Stimulated activated CD4-positive, alpha-beta T cell treated with anti-CD3 and anti-CD28 coated beads, Interleukin-15, amount 100 ng/mL, for 48 hours (primary cell): Measurements from ENCODE around the gene GORASP1.
"Not testable (repeated sequence)": the region's sequence is repeated elsewhere in the genome, so short reads cannot be mapped to it uniquely, and the experiment has no call there.

Experiments
- DNase-seq, 2 donors: peaks; one replicate each; pipeline ENCODE4 v3.0.0-alpha.2; 2020; ENCODE audit warnings: low read depth in 2 of 2

The GORASP1 gene

DNA sequence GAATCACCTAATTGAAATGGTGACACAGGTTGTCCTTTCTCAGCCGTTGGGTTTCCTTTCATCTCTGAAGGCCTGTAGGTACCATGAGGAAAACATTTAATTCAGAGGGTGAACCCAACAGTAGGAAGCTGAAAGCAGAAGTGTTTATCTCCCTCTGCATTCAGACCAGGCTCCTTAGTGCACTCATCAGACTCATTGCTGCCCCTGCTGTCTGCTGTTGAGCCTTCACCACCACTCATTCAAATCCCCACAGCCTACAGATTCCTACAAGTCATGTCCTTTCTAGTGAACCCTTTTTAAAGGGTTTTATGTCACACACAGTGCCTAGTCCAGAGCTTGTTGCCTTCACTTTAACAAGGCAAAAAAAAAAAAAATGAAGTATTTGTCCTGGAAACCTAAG lies 42.2 kb downstream of the GORASP1 start:
- DNase-seq = peak in 1 of 2 donors; percentile 10

DNA sequence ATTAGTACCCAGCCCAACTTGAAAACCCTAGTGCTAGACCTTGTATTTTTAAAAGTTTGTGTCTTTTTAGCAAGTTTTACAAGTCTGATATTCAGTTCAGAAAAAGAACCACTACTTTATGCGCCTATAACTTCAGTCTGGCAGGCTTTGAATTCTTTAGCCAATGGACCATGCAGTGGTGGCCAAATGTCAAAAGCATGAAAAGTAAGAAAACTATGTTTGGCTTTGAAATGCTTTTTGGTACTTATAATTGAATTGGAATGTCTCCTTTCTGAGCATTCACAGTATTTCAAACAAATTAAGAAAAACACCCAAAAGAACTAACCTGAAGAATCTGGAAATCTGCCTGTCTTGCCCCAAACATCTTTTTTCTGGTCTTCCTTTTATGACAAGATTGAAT lies 42.8 kb downstream of the GORASP1 start:
- no peak for DNase-seq

DNA sequence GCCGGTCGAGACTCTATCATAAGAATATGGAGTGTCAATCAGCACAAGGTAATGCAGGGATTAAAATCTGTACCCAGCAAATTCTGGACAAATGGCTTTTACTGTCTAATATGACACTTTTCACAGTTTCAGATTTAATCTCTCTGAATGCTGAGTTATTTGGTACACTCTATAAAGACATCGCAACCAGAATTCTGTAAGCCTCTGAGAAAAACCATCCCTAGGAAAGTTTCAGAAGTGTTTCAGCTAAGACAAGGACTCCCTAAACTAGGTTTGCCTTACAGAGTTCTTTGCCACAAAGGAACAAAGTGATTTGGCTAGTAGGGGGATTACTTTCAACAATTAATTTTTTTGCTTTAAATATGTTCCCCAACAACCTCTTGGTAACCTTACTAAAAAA lies 44.3 kb downstream of the GORASP1 start:
- no peak for DNase-seq

DNA sequence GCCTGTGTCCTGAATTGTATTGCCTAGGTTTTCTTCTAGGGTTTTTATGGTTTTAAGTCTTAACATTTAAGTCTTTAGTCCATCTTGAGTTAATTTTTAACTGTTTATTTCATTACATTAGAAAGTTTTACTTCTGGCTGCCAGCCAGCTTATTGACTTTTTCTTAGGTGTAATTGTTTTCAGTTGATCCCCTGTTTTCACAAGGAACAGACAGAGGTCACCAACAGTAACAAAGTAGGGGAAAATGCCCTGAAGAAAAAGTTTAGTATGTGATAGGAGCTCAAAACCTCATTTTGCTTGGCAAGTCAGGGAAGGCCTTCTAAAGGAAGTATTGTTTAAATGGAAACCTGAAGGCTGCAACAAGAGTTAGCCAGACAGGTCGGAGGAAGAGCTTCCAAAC lies 45.2 kb downstream of the GORASP1 start:
- no peak for DNase-seq

DNA sequence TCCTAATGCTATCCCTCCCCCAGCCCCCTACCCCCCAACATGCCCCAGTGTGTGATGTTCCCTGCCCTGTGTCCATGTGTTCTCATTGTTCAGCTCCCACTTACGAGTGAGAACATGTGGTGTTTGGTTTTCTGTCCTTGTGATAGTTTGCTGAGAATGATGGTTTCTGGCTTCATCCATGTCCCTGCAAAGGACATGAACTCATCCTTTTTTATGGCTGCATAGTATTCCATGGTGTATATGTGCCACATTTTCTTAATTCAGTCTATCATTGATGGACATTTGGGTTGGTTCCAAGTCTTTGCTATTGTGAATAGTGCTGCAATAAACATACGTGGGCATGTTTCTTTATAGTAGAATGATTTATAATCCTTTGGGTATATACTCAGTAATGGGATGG lies 46.2 kb downstream of the GORASP1 start:
- DNase-seq = not testable (repeated sequence)

DNA sequence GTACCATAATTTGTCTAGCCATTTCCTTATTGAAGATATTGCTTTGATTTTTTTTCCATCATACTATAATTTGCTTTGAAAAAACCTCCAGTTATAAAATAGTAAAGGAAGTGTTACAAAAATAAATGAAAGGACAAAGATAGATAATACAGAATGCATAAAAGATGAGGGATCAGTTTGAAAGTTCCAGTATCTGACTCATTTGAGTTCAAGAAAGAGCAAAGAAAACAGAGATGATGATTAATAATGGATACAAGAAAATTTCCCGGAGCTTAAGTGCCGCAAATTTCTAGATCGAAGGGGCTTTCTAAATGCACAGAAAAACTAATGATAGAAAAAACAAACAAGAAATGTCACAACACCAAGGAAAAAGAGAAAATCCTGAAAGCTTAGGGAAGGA lies 51.3 kb downstream of the GORASP1 start:
- no peak for DNase-seq

DNA sequence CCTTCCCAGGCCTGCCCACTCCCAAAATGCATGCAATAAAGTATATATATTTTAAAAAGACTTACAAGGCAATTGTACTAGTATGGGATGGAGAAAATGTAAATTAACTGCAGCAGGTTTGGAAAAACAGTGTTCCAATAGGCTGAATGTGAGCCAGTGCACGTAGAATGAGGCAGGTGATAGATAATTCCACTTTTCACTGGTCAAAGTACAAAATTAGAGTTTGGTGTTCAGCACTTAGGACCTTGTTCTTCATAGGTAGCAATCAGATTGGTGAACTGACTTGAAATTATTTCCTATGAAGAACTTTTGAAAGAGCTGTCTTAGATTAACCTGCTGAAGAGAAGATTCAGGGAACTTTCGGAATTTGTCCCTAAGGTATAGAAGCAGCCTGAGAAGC lies 53.7 kb downstream of the GORASP1 start:
- DNase-seq = no peak

DNA sequence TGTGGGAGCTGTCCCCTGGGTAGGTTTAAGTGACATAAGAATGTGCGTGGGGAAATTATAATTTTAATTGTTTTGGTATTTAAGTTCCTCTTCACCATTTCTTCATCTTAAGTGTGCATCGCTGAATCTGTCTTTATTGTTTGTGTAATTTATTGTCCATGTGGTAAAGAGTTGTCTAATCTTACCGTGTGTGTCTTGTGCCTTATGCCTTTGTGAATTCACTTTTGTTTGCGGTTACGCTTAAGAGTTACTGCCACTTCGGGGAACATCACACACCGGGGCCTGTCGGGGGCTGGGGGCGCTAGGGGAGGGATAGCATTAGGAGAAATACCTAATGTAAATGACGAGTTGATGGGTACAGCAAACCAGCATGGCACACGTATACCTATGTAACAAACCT lies 54.8 kb downstream of the GORASP1 start:
- DNase-seq = no peak

DNA sequence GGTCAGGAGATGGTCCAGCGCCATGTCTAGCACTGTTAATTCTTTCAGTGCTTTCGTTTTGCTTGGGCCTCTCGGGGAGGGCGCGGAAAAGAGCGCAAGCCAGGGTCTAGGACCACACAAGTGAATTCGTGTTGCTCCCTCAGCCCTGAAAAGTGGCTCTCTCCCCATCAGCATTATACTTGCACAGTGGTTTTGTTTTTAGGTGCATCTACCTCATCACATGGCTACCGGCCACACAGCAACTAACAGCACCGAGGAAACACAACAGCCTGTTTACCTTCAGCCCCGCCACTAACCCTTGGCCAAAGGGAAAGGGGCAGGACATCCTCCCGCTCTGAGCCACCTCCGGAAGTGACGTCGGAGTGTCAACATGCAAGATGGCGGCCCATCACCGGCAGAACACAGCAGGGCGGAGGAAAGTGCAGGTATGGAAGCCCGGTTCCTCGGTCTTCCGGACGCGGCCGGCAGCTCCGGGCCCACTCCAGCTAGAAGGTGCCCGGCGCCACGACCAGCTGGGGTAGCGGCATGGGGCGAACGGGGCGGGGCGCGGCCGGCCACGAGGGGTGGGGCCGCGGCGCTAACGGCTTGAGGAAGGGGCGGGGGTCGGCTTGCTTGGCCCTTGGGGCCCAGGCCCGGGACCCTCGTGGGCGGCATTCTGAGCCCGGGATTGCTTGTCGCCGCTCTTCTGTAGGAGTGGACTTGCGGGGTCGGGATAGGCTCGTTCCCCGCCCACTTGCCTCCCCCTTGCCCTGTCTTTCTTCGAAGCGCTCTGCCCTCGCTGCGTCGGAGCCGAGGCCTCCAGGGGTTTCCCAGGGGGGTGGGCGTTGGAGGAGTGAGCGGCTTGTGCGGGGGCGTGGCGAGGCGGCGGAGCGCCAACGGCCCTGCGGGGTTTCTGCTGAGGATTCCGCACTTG lies 55.5 kb downstream of the GORASP1 start, which contains the start of the genes SCN11A and WDR48:
Gene SCN11A, minus strand, starts transcription at position 296 of the 913 bp plus-strand sequence. CDS start 101,582 bp downstream, outside the sequence.
Gene WDR48, plus strand, starts transcription at position 368 of the 913 bp plus-strand sequence. Its CDS starts 10 bp downstream, at position 378.
- peak; percentile 91 to 92 for DNase-seq

DNA sequence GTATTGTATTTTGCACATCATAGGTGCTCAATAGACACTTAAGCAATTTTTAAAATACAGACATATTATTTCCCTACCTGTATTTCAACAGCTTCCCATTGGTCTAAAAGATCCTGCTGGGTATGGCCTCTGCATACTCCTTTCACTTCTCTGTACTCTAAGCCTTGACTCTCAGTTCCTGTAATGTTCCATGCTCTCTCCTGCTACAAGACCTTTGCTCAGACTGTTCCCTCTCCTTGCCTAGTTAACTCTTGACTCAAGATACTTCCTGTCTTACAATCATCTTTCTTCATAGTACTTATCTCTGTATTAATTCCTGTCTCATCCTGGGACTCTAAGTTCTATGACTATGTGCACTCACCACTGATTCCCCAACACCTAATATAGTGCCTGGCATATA lies 57.4 kb downstream of the GORASP1 start:
- no peak for DNase-seq
